Nephron (organoid): ENCODE data around the gene ADCY9.

Experiments
- H3K27ac Mint-ChIP-seq, 3 experiments: 2 replicates each; pipeline ENCODE4 v1.8.0; 2020; ENCODE audit warnings: mixed read lengths in 3 of 3, mild to moderate bottlenecking in 2 of 3, moderate library complexity in 1 of 3
- H3K27me3 Mint-ChIP-seq: 2 replicates; pipeline ENCODE4 v1.8.0; 2021; ENCODE audit warnings: low read depth, mild to moderate bottlenecking, moderate library complexity, mixed read lengths
- H3K36me3 Mint-ChIP-seq: 2 replicates; pipeline ENCODE4 v1.8.0; 2020; ENCODE audit warnings: low read depth, mixed read lengths
- H3K4me1 Mint-ChIP-seq: 2 replicates; pipeline ENCODE4 v1.8.0; 2020; ENCODE audit warnings: mixed read lengths
- H3K4me3 Mint-ChIP-seq, 3 experiments: 2 replicates each; pipeline ENCODE4 v1.8.0; 2020; ENCODE audit warnings: mild to moderate bottlenecking in 3 of 3, mixed read lengths in 3 of 3, moderate library complexity in 2 of 3
- H3K9me3 Mint-ChIP-seq: 2 replicates; pipeline ENCODE4 v1.8.0; 2020; ENCODE audit warnings: mixed read lengths
- CTCF ChIP-seq, 3 experiments: fragments of 200-600 bp; sonication (generic); IDR thresholded peaks; one replicate each; pipeline ENCODE4 v1.5.0; 2021; ENCODE audit warnings: antibody characterized with exemption in 3 of 3; ENCODE audit not compliant: unreplicated experiment in 3 of 3

Gene ADCY9

GRCh38 chr16:4019371-4019791 lies 96.9 kb downstream of the ADCY9 start:
- peaks cover 35% of the 10 kb centered on the region for H3K4me1 Mint-ChIP-seq
- H3K9me3 Mint-ChIP-seq: no peaks in the 10 kb centered on the region
- no peaks in the 10 kb centered on the region for H3K27me3 Mint-ChIP-seq
- peak overlapping the region in 2 of 3 experiments; percentile 13 to 37 for H3K4me3 Mint-ChIP-seq
- peak overlapping the region; percentile 37 to 84 (median 65) for H3K27ac Mint-ChIP-seq
- TF ChIP-seq CTCF (IDR thresholded peaks at IDR 0.05; ENCODE audit: unreplicated experiment in 3 of 3): no peak
- no peaks in the 10 kb centered on the region for H3K36me3 Mint-ChIP-seq

GRCh38 chr16:4018391-4018790 lies 97.9 kb downstream of the ADCY9 start:
- Mint-ChIP-seq H3K27me3 (no peaks in the 10 kb centered on the region), H3K27ac (peak overlapping the region; percentile 61 to 78 (median 65)), H3K4me3 (no peak overlapping the region), H3K4me1 (peaks cover 41% of the 10 kb centered on the region), H3K36me3 (no peaks in the 10 kb centered on the region), H3K9me3 (no peaks in the 10 kb centered on the region)
- no peak for TF ChIP-seq CTCF (IDR thresholded peaks at IDR 0.05; ENCODE audit: unreplicated experiment in 3 of 3)

- Mint-ChIP-seq H3K27ac (no peak overlapping the region), H3K4me1 (peaks cover 42% of the 10 kb centered on the region), H3K9me3 (no peaks in the 10 kb centered on the region), H3K4me3 (no peak overlapping the region), H3K36me3 (no peaks in the 10 kb centered on the region), H3K27me3 (no peaks in the 10 kb centered on the region)
- TF ChIP-seq CTCF (IDR thresholded peaks at IDR 0.05; ENCODE audit: unreplicated experiment in 3 of 3): no peak
Measured at GRCh38 chr16:4017807-4018206, 98.4 kb downstream of the ADCY9 start.

GRCh38 chr16:4016658-4017057 lies 99.6 kb downstream of the ADCY9 start:
- Mint-ChIP-seq H3K27ac (peak overlapping the region in 2 of 3 experiments; percentile 0 to 29), H3K9me3 (no peaks in the 10 kb centered on the region), H3K4me1 (peaks cover 51% of the 10 kb centered on the region), H3K27me3 (no peaks in the 10 kb centered on the region), H3K36me3 (no peaks in the 10 kb centered on the region), H3K4me3 (no peak overlapping the region)
- no peak for TF ChIP-seq CTCF (IDR thresholded peaks at IDR 0.05; ENCODE audit: unreplicated experiment in 3 of 3)

- no peaks in the 10 kb centered on the region for H3K27me3 Mint-ChIP-seq
- peaks cover 48% of the 10 kb centered on the region for H3K4me1 Mint-ChIP-seq
- peak overlapping the region; percentile 0 to 99 (median 29) for H3K27ac Mint-ChIP-seq
- no peaks in the 10 kb centered on the region for H3K9me3 Mint-ChIP-seq
- TF ChIP-seq CTCF (IDR thresholded peaks at IDR 0.05; ENCODE audit: unreplicated experiment in 3 of 3): no peak
- H3K36me3 Mint-ChIP-seq: no peaks in the 10 kb centered on the region
- H3K4me3 Mint-ChIP-seq: no peak overlapping the region
Measured at GRCh38 chr16:4016005-4016352, 100.3 kb downstream of the ADCY9 start.

GRCh38 chr16:4015275-4016004 lies 100.8 kb downstream of the ADCY9 start:
- Mint-ChIP-seq H3K27me3 (no peaks in the 10 kb centered on the region), H3K4me1 (peaks cover 52% of the 10 kb centered on the region), H3K27ac (peak overlapping the region; percentile 92 to 99 (median 93)), H3K9me3 (no peaks in the 10 kb centered on the region), H3K4me3 (no peak overlapping the region), H3K36me3 (no peaks in the 10 kb centered on the region)
- TF ChIP-seq CTCF (IDR thresholded peaks at IDR 0.05; ENCODE audit: unreplicated experiment in 3 of 3): no peak
